AG04449 (cell line): ENCODE data around the gene ACAT1.
A peak's percentile ranks its signal among the peaks of the same experiment; 100 is the strongest.

Source experiments
- CTCF ChIA-PET: fragments of 350-600 bp; formaldehyde crosslinking; extraction: SDS; loops from one replicate; lab custom pipeline; 2021; ENCODE audit warnings: antibody characterized with exemption; lab: Yijun Ruan, JAX
- POLR2A ChIA-PET: fragments of 400-600, 350-600 bp; formaldehyde crosslinking; extraction: SDS; loops from one replicate; lab custom pipeline; 2020; ENCODE audit warnings: antibody characterized with exemption, inconsistent platforms; lab: Yijun Ruan, JAX
- DNase-seq: peaks from one replicate; pipeline ENCODE4 v3.0.0-alpha.2; 2010; ENCODE audit warnings: low read depth, low spot score
- H3K4me3 ChIP-seq: 2 replicates; pipeline ENCODE4 v1.5.1; 2011; ENCODE audit warnings: low read depth, mild to moderate bottlenecking, control low read depth, low read length
- TF ChIP-seq, protein P1 (sequence below): IDR thresholded peaks from one replicate; pipeline ENCODE4 v1.5.1; 2011; ENCODE audit warnings: mild to moderate bottlenecking, moderate library complexity, low read length, control low read depth, inconsistent platforms; ENCODE audit not compliant: insufficient read depth; ENCODE audit errors: missing control alignments

The ACAT1 gene

DNA sequence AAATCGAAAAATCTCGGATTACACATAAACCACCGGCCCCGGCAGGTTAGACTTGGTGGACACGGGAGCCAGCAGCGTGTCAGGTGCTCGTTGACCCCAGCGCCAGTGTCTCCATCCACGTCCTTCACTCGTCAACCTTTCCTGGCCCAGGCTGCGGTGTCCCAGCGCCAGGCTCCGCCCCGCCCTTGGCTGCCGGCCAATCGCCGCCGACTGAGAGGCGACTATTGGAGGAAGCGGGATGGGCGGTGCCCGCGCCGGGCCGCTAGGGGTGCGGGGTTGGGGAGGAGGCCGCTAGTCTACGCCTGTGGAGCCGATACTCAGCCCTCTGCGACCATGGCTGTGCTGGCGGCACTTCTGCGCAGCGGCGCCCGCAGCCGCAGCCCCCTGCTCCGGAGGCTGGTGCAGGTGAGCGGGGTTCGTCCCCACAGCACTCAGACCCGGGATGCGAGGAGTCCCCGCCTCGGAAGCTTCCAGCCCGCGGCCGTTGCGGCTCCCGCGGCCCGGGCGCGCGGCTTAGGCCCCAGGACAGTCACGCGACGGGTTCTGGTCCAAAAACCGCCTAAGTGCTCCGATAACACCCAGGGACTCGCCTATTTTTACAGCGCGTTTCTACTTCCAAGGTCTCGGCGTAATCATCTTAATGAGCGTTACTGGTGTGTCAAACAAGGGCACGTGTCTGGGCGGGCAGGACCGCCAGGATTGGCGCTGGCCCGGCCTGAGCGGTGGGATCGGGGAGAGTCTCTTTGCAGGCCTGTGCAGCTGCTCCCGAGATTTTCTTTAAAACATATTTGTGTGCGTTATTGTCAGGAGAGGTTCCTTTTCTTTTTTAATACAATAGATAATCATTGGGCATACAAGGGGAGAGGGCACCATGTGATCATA, at the start of gene ACAT1:
Gene ACAT1 (plus strand): TSS at position 294 of the 882 bp plus-strand sequence. CDS start 40 bp downstream, at position 334.
- ChIA-PET POLR2A (no interaction called here), CTCF (interaction anchor here (0.7 to 1.0 kb wide), 2 partner anchors 533 to 534 kb away, joined by 3 to 4 read pairs; no protein-coding TSS in a partner anchor)
- peak within 1 kb of the TSS; percentile 82 for H3K4me3 ChIP-seq
- no peak for DNase-seq
- TF ChIP-seq, protein P1, sequence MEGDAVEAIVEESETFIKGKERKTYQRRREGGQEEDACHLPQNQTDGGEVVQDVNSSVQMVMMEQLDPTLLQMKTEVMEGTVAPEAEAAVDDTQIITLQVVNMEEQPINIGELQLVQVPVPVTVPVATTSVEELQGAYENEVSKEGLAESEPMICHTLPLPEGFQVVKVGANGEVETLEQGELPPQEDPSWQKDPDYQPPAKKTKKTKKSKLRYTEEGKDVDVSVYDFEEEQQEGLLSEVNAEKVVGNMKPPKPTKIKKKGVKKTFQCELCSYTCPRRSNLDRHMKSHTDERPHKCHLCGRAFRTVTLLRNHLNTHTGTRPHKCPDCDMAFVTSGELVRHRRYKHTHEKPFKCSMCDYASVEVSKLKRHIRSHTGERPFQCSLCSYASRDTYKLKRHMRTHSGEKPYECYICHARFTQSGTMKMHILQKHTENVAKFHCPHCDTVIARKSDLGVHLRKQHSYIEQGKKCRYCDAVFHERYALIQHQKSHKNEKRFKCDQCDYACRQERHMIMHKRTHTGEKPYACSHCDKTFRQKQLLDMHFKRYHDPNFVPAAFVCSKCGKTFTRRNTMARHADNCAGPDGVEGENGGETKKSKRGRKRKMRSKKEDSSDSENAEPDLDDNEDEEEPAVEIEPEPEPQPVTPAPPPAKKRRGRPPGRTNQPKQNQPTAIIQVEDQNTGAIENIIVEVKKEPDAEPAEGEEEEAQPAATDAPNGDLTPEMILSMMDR: peak; percentile 18

DNA sequence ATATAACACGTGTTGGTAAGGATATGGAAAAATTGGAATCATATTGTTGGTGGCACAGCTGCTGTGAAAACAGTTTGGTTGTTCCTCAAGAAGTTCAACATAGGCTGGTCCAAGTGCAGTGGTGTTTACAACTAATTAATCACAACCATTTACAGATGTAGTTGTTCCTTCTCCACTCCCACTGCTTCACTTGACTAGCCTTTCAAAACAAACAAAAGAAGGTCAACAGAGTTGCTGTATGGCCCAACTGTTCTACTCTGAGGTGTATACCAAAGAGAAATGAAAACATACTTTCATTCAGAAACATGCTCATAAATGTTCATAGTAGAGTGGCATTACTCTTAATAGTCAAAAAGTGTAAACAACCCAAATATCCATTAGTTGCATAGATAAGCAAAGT, 36.6 kb upstream of the ACAT1 start:
- no peak for DNase-seq
- CTCF ChIA-PET: interaction anchor here (1.8 kb wide), 1 partner anchor 76 kb away, joined by 5 read pairs; the partner anchor contains the start of gene CUL5
- TF ChIP-seq, protein P1: no peak

DNA sequence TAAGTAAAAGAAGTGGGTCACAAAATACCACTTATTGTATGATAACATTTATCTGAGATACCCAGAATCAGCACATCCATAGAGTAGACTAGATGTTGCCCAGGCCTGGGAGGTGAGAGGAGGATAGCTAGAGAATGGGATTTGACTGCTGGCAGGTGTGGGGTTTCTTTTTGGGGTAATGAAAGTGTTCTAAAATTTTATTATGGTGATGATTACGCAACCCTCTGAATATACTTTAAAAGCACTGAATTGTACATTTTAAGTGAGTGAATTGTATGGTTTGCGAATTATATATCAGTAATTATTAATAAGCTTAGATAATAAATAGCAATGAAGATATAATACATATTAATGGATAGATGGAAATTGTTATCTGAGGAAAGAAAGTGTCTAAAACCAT, 35.7 kb upstream of the ACAT1 start:
- DNase-seq: no peak
- ChIA-PET CTCF (interaction anchor here (1.1 kb wide), 1 partner anchor 32 kb away, joined by 3 read pairs; no protein-coding TSS in a partner anchor), POLR2A (no interaction called here)
- TF ChIP-seq, protein P1: no peak
- H3K4me3 ChIP-seq: no peak overlapping the region

More for the DNA sequence above, 36.6 kb upstream of the ACAT1 start:
- POLR2A ChIA-PET: no interaction called here
- no peak overlapping the region for H3K4me3 ChIP-seq

DNA sequence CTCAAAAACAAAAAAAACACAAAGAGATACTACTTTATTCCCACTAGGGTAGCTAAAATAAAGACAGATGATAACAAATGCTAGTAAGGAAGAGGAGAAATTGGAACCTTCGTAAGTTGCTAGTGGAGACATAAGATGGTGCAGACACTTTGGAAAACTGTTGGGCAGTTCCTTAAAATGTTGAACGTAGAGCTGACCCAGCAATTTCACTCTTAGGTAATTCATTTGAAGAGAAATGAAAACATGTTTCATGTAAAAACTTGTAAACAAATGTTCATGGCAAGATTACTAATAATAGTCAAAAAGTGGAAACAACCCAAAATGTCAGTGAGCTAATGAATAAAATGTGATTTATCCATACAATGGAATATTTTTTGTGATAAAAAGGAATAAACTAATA, 29.2 kb upstream of the ACAT1 start:
- ChIA-PET POLR2A (no interaction called here), CTCF (no interaction called here)
- no peak overlapping the region for H3K4me3 ChIP-seq
- TF ChIP-seq, protein P1: no peak
- no peak for DNase-seq

DNA sequence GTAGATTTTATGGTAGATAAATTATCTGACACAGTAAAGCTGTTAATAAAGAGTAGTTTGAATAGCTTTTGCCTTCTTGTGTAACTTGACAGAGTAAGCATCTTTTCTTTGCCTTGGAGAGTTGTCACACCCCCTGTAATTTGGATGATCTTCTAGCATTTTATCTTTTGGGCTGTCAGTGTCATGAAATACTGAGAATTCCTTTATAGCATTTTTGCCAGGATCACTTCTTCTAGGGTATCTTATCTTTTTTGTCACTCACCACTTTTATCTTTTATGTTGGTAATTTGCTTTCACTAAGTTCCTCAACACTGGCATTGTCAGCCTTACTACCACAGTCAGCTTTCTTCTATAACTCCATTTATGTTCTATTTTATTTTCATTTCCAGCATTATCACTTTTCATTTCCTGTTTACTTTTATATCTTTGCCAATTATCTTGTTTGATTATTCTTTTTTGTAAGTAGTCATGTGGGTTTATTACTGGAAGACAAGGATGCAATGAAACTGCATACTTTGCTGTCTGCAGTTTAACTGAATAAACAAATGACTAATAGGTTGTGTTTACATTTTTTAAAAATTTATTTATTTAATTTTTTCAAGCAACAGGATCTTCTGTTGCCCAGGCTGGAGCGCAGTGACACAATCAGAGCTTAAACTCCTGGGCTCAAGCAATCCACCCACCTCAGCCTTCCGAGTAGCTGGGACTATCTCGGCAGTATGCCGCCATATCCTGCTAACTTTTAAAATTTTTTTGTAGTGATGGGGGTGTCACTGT, 28.1 kb upstream of the ACAT1 start:
- CTCF ChIA-PET: interaction anchor here (0.6 to 1.5 kb wide), 3 partner anchors 26 to 529 kb away, joined by 3 to 5 read pairs (median 3); no protein-coding TSS in a partner anchor
- no peak overlapping the region for H3K4me3 ChIP-seq
- TF ChIP-seq, protein P1: no peak
- POLR2A ChIA-PET: no interaction called here
- DNase-seq: no peak

DNA sequence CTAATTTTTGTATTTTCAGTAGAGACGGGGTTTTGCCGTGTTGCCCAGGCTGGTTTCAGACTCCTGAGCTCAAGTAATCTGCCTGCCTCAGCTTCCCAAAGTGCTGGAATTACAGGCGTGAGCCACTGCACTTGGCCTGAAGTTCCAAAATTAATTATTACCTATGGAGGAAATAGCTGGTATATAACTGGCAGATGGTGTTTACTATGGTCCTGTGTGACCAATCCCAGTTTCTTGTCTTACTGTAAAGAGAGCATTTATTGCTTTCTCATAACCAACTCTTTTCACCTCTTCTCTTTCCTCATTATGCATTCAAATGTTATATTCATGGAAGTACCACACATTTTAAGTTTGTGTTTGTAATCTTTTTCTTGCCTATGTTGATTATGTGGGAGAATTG, 24.2 kb upstream of the ACAT1 start:
- TF ChIP-seq, protein P1: no peak
- ChIA-PET CTCF (interaction anchor here (2.1 kb wide), 1 partner anchor 20 kb away, joined by 5 read pairs; no protein-coding TSS in a partner anchor), POLR2A (no interaction called here)
- DNase-seq: no peak
- H3K4me3 ChIP-seq: no peak overlapping the region
